Measurements from ENCODE around the gene MYO3B. TPM values are rescaled to one million over a fixed set of nuclear protein-coding genes. Genes with fewer than 3 reads are reported as not detected.

The MYO3B gene
- total RNA-seq, 1 donor from 2014 or later: 0.17 TPM

GRCh38 chr2:170180031-170180566 lies 2.2 kb downstream of the MYO3B start:
- H3K27me3 ChIP-seq: no peaks in the 10 kb centered on the region
- DNase-seq: no peak
- no peak overlapping the region for H3K27ac ChIP-seq
- no peak for ATAC-seq
- no peaks in the 10 kb centered on the region for H3K9me3 ChIP-seq
- intact Hi-C loops (cut with DNase I): no loop called here
- no peaks in the 10 kb centered on the region for H3K4me1 ChIP-seq
- TF ChIP-seq, protein P1, sequence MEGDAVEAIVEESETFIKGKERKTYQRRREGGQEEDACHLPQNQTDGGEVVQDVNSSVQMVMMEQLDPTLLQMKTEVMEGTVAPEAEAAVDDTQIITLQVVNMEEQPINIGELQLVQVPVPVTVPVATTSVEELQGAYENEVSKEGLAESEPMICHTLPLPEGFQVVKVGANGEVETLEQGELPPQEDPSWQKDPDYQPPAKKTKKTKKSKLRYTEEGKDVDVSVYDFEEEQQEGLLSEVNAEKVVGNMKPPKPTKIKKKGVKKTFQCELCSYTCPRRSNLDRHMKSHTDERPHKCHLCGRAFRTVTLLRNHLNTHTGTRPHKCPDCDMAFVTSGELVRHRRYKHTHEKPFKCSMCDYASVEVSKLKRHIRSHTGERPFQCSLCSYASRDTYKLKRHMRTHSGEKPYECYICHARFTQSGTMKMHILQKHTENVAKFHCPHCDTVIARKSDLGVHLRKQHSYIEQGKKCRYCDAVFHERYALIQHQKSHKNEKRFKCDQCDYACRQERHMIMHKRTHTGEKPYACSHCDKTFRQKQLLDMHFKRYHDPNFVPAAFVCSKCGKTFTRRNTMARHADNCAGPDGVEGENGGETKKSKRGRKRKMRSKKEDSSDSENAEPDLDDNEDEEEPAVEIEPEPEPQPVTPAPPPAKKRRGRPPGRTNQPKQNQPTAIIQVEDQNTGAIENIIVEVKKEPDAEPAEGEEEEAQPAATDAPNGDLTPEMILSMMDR (IDR thresholded peaks at IDR 0.05): no peak
- H3K36me3 ChIP-seq: no peaks in the 10 kb centered on the region
- no peak overlapping the region for H3K4me3 ChIP-seq

DNA sequence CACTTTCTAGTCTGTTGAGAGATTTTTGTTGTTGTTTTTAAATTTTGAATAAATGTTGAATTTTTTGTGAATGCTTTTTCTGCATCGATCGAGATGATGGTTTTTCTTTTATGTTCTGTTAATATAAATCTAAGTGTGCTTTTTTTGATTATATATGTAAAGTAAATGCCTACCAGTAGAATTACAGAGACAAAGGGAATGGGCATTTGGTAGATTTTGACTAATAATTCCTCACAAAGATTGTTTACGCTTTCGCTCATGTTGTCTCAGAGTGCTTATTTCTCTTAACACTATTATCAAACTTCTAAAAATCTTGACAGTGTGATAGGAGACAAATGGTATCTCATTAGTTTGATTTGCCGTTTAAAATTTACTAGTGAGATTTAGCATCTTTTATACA lies 3.7 kb downstream of the MYO3B start:
- Histone ChIP-seq H3K27me3 (no peaks in the 10 kb centered on the region), H3K27ac (no peak overlapping the region), H3K4me1 (no peaks in the 10 kb centered on the region), H3K9me3 (no peaks in the 10 kb centered on the region), H3K4me3 (no peak overlapping the region), H3K36me3 (no peaks in the 10 kb centered on the region)
- ATAC-seq (no peak), DNase-seq (no peak)
- intact Hi-C loops (cut with DNase I): no loop called here
- TF ChIP-seq, protein P1 (IDR thresholded peaks at IDR 0.05): no peak

GRCh38 chr2:170185319-170185718 lies 7.4 kb downstream of the MYO3B start:
- Histone ChIP-seq H3K4me1 (no peaks in the 10 kb centered on the region), H3K4me3 (no peak overlapping the region), H3K9me3 (no peaks in the 10 kb centered on the region), H3K27me3 (no peaks in the 10 kb centered on the region), H3K27ac (no peak overlapping the region), H3K36me3 (no peaks in the 10 kb centered on the region)
- ATAC-seq (no peak), DNase-seq (no peak)
- TF ChIP-seq, protein P1 (IDR thresholded peaks at IDR 0.05): no peak
- intact Hi-C loops (cut with DNase I): no loop called here

DNA sequence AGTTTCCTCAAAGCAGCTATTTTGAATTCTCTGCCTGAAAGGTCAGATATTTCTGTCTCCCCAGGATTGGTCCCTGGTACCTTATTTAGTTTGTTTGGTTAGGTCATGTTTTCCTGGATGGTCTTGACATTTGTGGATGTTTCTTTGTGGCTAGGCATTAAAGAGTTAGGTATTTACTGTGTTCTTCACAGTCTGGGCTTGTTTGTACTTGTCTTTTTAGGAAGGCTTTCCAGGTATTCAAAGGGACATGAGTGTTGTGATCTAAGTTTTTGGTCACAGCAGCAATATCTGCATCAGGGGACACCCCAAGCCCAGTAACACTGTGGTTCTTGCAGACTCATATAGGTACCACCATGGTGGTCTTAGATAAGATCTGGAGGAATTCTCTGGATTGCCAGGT lies 11.8 kb downstream of the MYO3B start:
- ATAC-seq (no peak), DNase-seq (no peak)
- no peak overlapping the region for H3K27ac ChIP-seq
- H3K9me3 ChIP-seq: no peaks in the 10 kb centered on the region
- H3K36me3 ChIP-seq: no peaks in the 10 kb centered on the region
- TF ChIP-seq, protein P1 (IDR thresholded peaks at IDR 0.05): no peak
- intact Hi-C loops (cut with DNase I): no loop called here
- H3K4me1 ChIP-seq: no peaks in the 10 kb centered on the region
- H3K4me3 ChIP-seq: no peak overlapping the region
- H3K27me3 ChIP-seq: no peaks in the 10 kb centered on the region

DNA sequence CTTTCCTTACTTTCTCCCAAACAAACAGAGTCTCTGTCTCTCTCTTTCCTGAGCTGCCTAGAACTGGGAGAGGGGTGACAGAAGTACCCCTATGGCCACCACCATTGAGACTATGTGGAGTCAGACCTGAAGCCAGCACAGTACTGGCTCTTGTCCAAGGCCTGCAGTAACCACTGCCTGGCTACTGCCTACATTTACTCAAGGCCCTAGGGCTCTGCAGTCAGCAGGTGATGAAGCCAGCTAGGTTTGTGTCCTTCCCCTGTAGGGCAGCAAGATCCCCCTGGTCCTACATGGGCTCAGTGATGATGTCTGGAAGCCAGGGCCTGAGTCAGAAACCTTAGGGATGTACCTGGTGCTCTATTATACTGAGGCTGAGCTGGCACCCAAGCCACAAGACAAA lies 12.2 kb downstream of the MYO3B start:
- intact Hi-C loops (cut with DNase I): no loop called here

More for the DNA sequence above, 12.2 kb downstream of the MYO3B start:
- no peaks in the 10 kb centered on the region for H3K9me3 ChIP-seq
- no peaks in the 10 kb centered on the region for H3K36me3 ChIP-seq
- no peak for DNase-seq
- TF ChIP-seq, protein P1 (IDR thresholded peaks at IDR 0.05): no peak
- no peaks in the 10 kb centered on the region for H3K27me3 ChIP-seq
- no peak for ATAC-seq
- no peaks in the 10 kb centered on the region for H3K4me1 ChIP-seq
- H3K4me3 ChIP-seq: no peak overlapping the region
- H3K27ac ChIP-seq: no peak overlapping the region

Data from upper lobe of right lung (tissue), 1 donor.